Gastroesophageal sphincter (tissue), 3 donors: Measurements from ENCODE around the gene N4BP2.

Experiments used
- POLR2A ChIP-seq, 2 donors: fragments of 450-650 bp; IDR thresholded peaks; one replicate each; pipeline ENCODE4 v1.6.1; 2017; ENCODE audit warnings: antibody characterized with exemption in 2 of 2, mild to moderate bottlenecking in 2 of 2, moderate library complexity in 1 of 2
- TF ChIP-seq, protein P1 (sequence below), 4 experiments: fragments of 200-600 bp in 2 of 4; fragments of 450-650 bp in 2 of 4; sonication (generic) in 1 of 4; IDR thresholded peaks; one replicate each; pipeline ENCODE4 v1.5.1; 2017 to 2019; ENCODE audit warnings: antibody characterized with exemption in 4 of 4, mild to moderate bottlenecking in 2 of 4, moderate library complexity in 2 of 4

DNA sequence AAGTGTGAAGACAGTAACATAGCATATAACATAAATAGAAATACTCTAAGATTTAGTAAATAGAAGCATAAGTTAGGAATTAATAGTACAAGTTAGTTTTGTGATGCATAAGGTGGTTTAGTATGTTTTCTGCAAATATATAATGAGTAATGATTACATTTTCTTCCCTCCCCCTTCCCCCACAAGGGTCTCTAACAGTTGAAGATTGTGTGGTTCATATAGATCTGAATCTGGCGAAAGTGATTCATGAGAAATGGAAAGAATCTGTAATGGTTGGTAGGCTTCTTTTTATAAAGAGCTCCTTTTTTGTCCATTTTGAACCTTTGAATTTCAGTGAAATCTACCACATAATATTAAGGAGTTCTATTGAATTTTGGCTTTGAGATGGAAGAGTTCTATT is 66.3 kb downstream of the N4BP2 start:
- no peak for TF ChIP-seq POLR2A (IDR thresholded peaks at IDR 0.05)
- TF ChIP-seq, protein P1, sequence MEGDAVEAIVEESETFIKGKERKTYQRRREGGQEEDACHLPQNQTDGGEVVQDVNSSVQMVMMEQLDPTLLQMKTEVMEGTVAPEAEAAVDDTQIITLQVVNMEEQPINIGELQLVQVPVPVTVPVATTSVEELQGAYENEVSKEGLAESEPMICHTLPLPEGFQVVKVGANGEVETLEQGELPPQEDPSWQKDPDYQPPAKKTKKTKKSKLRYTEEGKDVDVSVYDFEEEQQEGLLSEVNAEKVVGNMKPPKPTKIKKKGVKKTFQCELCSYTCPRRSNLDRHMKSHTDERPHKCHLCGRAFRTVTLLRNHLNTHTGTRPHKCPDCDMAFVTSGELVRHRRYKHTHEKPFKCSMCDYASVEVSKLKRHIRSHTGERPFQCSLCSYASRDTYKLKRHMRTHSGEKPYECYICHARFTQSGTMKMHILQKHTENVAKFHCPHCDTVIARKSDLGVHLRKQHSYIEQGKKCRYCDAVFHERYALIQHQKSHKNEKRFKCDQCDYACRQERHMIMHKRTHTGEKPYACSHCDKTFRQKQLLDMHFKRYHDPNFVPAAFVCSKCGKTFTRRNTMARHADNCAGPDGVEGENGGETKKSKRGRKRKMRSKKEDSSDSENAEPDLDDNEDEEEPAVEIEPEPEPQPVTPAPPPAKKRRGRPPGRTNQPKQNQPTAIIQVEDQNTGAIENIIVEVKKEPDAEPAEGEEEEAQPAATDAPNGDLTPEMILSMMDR (IDR thresholded peaks at IDR 0.05): no peak
